ENCODE results near the gene TSACC. TPM values are rescaled to one million over a fixed set of nuclear protein-coding genes. Genes with fewer than 3 reads are reported as not detected.

The TSACC gene
- total RNA-seq, 3 donors from 2014 or later, result 0.87 TPM; not detected in 2

GRCh38 chr1:156295391-156295947 is 42.9 kb upstream of the TSACC start, which contains the start of gene GLMP:
Gene GLMP (minus strand): TSS chr1:156295679. CDS start chr1:156295645, 34 bp downstream.
- intact Hi-C loops (cut with DNase I, micrococcal nuclease), result no loop called here
- ATAC-seq (peak; percentile 77), DNase-seq (peak; percentile 71 to 89 (median 77))
- no peaks in the 10 kb centered on the region for H3K9me3 ChIP-seq
- peak within 1 kb of the TSS; percentile 26 for H3K4me3 ChIP-seq
- H3K36me3 ChIP-seq (ENCODE audit: low read depth), result no peaks in the 10 kb centered on the region
- no peak for TF ChIP-seq CTCF (IDR thresholded peaks at IDR 0.05)
- H3K4me1 ChIP-seq (ENCODE audit: low read depth), result no peaks in the 10 kb centered on the region

- intact Hi-C loops (cut with DNase I, micrococcal nuclease), result no loop called here
- H3K36me3 ChIP-seq (ENCODE audit: low read depth), result no peaks in the 10 kb centered on the region
- no peak for TF ChIP-seq CTCF (IDR thresholded peaks at IDR 0.05)
- no peaks in the 10 kb centered on the region for H3K9me3 ChIP-seq
- DNase-seq (no peak), ATAC-seq (no peak)
- no peak within 1 kb of the TSS for H3K4me3 ChIP-seq
- H3K4me1 ChIP-seq (ENCODE audit: low read depth), result no peaks in the 10 kb centered on the region
Measured at GRCh38 chr1:156298852-156299357, 39.4 kb upstream of the TSACC start, which contains the start of gene VHLL. Gene VHLL (minus strand): TSS chr1:156299307. CDS start chr1:156299189, 118 bp downstream.

GRCh38 chr1:156303241-156303640 is 35.1 kb upstream of the TSACC start:
- H3K9me3 ChIP-seq, result no peaks in the 10 kb centered on the region
- ATAC-seq, result no peak
- no peak overlapping the region for H3K4me3 ChIP-seq
- no peaks in the 10 kb centered on the region for H3K4me1 ChIP-seq (ENCODE audit: low read depth)
- intact Hi-C loops (cut with DNase I, micrococcal nuclease), result no loop called here
- H3K36me3 ChIP-seq (ENCODE audit: low read depth), result peaks cover 6% of the 10 kb centered on the region
- no peak for TF ChIP-seq CTCF (IDR thresholded peaks at IDR 0.05)
- no peak for DNase-seq

DNA sequence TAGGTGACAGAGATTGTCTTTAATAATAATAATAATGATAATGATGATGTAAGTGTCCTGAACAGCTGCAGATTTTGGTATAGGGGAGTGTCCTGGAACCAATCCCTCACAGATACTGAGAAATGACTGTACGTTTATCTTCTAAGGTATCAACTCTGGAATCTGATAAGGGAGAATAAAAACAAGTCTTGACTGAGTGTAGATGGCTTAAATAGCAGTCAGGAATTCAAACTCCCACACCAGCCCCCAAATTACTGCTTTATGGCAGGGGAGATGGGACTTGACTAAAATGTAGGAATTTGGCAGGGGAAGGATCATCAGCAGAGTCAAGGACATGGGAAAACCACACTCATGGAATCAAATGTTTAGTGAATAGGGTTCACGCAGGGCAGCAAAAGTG is 33.1 kb upstream of the TSACC start:
- no peaks in the 10 kb centered on the region for H3K4me1 ChIP-seq (ENCODE audit: low read depth)
- no peak for ATAC-seq
- H3K4me3 ChIP-seq, result no peak overlapping the region
- H3K9me3 ChIP-seq, result no peaks in the 10 kb centered on the region
- TF ChIP-seq CTCF (IDR thresholded peaks at IDR 0.05), result no peak
- DNase-seq, result no peak
- H3K36me3 ChIP-seq (ENCODE audit: low read depth), result peaks cover 11% of the 10 kb centered on the region
- intact Hi-C loops (cut with DNase I, micrococcal nuclease), result no loop called here

- ATAC-seq (no peak), DNase-seq (no peak)
- Histone ChIP-seq H3K4me1 (ENCODE audit: low read depth) (no peaks in the 10 kb centered on the region), H3K36me3 (ENCODE audit: low read depth) (peaks cover 11% of the 10 kb centered on the region), H3K4me3 (no peak overlapping the region), H3K9me3 (no peaks in the 10 kb centered on the region)
- intact Hi-C loops (cut with DNase I, micrococcal nuclease), result no loop called here
- no peak for TF ChIP-seq CTCF (IDR thresholded peaks at IDR 0.05)
Measured at GRCh38 chr1:156308078-156308477, 30.2 kb upstream of the TSACC start.

All from mucosa of descending colon (tissue), 3 donors.